Ishikawa (cell line): Measurements from ENCODE around the gene CCDC194.
A peak's percentile ranks its signal among the peaks of the same experiment; 100 is the strongest.

Experiments used
- CEBPB ChIP-seq: IDR thresholded peaks from 2 replicates; pipeline ENCODE4 v1.6.1; 2012
- CREB1 ChIP-seq: IDR thresholded peaks from 2 replicates; pipeline ENCODE4 v1.6.1; 2012; ENCODE audit warnings: low read depth
- EGR1 ChIP-seq: IDR thresholded peaks from 2 replicates; pipeline ENCODE4 v1.6.1; 2012
- EP300 ChIP-seq: IDR thresholded peaks from 2 replicates; pipeline ENCODE4 v1.6.1; 2012; ENCODE audit warnings: borderline replicate concordance
- FOXM1 ChIP-seq: IDR thresholded peaks from 2 replicates; pipeline ENCODE4 v1.6.1; 2012; ENCODE audit warnings: low read depth, borderline replicate concordance
- NFIC ChIP-seq: IDR thresholded peaks from 2 replicates; pipeline ENCODE4 v1.6.1; 2012
- RAD21 ChIP-seq: IDR thresholded peaks from 2 replicates; pipeline ENCODE4 v1.6.1; 2012; ENCODE audit warnings: low read depth
- TAF1 ChIP-seq: IDR thresholded peaks from 2 replicates; pipeline ENCODE4 v1.6.1; 2012; ENCODE audit warnings: low read depth, mild to moderate bottlenecking
- TCF12 ChIP-seq: IDR thresholded peaks from 2 replicates; pipeline ENCODE4 v1.6.1; 2012; ENCODE audit warnings: low read depth
- TEAD4 ChIP-seq: IDR thresholded peaks from 2 replicates; pipeline ENCODE4 v1.6.1; 2012
- YY1 ChIP-seq: IDR thresholded peaks from 2 replicates; pipeline ENCODE4 v1.6.1; 2012; ENCODE audit warnings: low read depth
- ZBTB7A ChIP-seq: IDR thresholded peaks from 2 replicates; pipeline ENCODE4 v1.6.1; 2012; ENCODE audit warnings: low read depth
- TF ChIP-seq, protein P1 (sequence below): IDR thresholded peaks from 2 replicates; pipeline ENCODE4 v1.6.1; 2012
- TF ChIP-seq, protein P2 (sequence below): IDR thresholded peaks from 2 replicates; pipeline ENCODE4 v1.6.1; 2012; ENCODE audit warnings: low read depth, mild to moderate bottlenecking
- TF ChIP-seq, protein P3 (sequence below): IDR thresholded peaks from 2 replicates; pipeline ENCODE4 v1.6.1; 2012

Gene CCDC194, protein sequence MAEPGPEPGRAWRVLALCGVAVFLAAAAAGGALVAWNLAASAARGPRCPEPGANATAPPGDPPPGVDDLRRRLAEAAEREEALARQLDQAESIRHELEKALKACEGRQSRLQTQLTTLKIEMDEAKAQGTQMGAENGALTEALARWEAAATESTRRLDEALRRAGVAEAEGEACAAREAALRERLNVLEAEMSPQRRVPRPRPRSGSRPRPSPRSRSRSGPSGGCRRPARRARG

DNA sequence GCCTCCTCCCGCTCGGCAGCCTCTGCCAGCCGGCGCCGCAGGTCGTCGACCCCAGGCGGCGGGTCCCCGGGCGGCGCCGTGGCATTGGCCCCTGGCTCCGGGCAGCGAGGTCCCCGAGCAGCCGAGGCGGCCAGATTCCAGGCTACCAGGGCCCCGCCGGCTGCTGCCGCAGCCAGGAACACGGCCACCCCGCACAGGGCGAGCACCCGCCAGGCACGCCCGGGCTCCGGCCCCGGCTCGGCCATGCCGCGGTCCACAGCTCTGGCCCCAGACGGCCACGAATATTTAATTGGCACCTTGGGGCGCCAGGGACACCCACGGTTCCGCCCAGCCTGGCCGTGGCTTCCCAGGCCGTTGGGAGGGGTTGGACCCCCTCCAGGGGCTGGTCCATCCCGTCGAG lies at the start of gene CCDC194:
TSS of gene CCDC194 (minus strand) at position 283 of the 400 bp plus-strand sequence. CDS start at position 245, 38 bp downstream.
- TF ChIP-seq TAF1 (no peak), EGR1 (no peak)

DNA sequence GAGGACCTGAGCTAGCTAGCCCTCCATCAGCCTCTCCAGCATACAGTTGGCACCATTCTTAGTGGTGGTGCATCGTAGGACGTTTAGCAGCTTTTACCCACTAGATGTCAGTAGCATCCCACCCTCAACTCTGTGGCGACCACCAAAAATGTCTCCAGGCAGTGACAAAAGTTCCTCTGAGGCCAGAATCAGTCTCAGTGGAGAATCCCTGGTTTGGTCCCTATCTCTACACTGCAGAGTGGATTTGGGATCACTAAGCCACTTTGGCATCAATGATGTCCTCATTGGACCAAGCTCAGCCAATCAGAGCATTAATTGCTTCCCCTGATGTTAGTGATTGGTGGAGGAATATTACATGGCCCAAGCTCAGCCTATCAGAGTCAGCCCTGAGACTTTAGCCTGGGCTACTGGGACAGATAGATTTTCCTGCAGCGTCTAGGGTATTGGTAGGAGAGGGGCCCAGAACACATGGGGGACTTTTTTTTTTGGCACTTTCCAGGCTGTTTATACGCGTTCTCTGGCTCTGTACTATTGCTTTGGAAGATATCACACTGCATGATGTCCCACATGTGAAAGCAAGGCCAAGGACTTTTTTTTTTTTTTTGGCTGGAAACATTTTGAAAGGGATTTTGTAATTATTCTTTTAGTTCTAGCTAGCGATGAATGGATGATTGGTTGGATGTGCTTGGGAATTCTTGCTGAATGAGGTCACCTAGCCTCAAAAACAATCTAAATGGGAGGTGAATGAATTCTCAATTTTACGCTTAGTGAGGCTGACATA lies 47.4 kb upstream of the CCDC194 start:
- TF ChIP-seq EP300 (peak; percentile 71), TCF12 (peak; percentile 66; the same call in 1 of the 2 replicates), TEAD4 (peak; percentile 88), FOXM1 (no peak), RAD21 (peak; percentile 58), NFIC (peak; percentile 33; the same call in 1 of the 2 replicates)
- TF ChIP-seq, protein P1, sequence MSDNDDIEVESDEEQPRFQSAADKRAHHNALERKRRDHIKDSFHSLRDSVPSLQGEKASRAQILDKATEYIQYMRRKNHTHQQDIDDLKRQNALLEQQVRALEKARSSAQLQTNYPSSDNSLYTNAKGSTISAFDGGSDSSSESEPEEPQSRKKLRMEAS, result no peak

DNA sequence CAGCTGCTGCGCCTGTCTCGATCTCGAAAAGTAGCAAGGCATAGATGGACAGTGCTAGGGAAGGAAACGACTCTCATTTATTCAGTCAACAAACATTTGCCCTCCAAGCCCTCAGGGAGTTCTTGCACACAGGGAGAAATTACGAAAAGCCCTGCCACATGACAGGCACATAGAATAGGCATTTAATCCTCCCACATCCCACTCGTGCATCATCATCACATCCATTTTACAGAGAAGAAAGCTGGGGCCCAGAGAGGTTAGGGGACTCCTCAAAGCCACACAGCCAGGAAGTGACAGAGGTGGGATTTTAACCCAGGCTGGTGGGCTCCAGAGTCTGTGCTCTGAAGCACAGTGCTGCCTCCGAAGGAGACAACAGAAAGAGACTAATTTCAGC lies 42.9 kb upstream of the CCDC194 start:
- TF ChIP-seq TAF1, result no peak

DNA sequence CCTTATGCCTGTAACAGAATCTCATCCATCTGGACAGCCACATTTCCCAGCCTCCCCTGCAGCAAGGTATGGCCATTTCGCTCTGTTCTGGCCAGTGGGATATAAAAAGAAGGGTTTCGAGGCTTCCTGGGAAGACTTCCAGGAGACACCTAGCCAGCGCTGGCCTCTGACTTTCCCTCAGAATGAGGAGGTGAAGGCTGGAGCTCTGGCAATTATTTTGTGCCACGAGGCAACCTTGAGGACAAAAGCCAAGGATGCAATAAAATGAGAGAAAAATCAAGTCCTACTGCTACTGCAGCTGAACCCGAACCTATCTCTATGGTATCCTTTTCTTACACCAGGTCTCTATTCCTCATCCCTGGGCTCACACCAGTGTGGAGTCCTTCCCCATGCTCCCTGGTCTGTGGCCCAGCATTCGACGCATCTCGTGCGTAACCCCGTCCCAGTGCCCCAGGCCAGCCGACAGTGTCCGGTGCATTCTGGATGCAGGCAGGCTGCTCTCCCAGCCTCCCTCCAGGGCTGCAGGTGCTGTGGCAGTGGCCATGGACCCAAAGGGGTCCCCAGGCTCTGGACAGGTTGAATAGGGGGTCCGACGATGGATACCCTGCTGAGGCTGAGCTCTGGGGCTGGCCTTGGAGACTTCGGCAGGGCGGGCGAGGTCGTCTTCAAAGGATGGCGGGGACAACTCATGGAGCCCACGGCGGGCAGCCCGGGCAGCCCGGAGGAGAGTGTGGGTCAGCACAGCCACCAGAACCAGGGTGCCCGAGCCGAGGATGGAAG lies 42.3 kb upstream of the CCDC194 start:
- TF ChIP-seq RAD21 (no peak), CREB1 (no peak), EP300 (no peak), TAF1 (no peak), CEBPB (no peak), YY1 (no peak), TEAD4 (no peak), NFIC (no peak), FOXM1 (no peak), TCF12 (no peak)
- TF ChIP-seq, protein P2, sequence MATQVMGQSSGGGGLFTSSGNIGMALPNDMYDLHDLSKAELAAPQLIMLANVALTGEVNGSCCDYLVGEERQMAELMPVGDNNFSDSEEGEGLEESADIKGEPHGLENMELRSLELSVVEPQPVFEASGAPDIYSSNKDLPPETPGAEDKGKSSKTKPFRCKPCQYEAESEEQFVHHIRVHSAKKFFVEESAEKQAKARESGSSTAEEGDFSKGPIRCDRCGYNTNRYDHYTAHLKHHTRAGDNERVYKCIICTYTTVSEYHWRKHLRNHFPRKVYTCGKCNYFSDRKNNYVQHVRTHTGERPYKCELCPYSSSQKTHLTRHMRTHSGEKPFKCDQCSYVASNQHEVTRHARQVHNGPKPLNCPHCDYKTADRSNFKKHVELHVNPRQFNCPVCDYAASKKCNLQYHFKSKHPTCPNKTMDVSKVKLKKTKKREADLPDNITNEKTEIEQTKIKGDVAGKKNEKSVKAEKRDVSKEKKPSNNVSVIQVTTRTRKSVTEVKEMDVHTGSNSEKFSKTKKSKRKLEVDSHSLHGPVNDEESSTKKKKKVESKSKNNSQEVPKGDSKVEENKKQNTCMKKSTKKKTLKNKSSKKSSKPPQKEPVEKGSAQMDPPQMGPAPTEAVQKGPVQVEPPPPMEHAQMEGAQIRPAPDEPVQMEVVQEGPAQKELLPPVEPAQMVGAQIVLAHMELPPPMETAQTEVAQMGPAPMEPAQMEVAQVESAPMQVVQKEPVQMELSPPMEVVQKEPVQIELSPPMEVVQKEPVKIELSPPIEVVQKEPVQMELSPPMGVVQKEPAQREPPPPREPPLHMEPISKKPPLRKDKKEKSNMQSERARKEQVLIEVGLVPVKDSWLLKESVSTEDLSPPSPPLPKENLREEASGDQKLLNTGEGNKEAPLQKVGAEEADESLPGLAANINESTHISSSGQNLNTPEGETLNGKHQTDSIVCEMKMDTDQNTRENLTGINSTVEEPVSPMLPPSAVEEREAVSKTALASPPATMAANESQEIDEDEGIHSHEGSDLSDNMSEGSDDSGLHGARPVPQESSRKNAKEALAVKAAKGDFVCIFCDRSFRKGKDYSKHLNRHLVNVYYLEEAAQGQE, result no peak
- TF ChIP-seq, protein P3, sequence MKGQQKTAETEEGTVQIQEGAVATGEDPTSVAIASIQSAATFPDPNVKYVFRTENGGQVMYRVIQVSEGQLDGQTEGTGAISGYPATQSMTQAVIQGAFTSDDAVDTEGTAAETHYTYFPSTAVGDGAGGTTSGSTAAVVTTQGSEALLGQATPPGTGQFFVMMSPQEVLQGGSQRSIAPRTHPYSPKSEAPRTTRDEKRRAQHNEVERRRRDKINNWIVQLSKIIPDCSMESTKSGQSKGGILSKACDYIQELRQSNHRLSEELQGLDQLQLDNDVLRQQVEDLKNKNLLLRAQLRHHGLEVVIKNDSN, result no peak
- TF ChIP-seq, protein P1, result no peak

DNA sequence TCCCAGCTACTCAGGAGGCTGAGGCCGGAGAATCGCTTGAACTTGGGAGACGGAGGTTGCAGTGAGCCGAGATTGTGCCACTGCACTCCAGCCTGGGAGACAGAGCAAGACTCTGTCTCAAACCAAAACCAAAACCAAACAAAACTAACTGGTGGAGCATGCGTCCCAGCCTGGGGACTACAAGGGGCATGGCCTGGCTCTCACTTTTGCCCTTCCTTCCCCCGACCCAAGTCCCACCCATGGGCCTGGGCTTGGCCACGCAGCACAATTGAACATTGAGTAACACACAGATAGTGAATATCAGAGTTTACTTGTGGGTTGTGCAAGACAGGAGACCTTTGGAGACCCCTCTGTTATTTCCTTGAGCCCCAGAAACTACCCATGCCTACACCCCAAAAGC lies 41.2 kb upstream of the CCDC194 start:
- TF ChIP-seq ZBTB7A (no peak), TEAD4 (no peak), EGR1 (no peak), EP300 (no peak), TAF1 (no peak), NFIC (no peak), TCF12 (no peak)
- TF ChIP-seq, protein P3, result no peak

DNA sequence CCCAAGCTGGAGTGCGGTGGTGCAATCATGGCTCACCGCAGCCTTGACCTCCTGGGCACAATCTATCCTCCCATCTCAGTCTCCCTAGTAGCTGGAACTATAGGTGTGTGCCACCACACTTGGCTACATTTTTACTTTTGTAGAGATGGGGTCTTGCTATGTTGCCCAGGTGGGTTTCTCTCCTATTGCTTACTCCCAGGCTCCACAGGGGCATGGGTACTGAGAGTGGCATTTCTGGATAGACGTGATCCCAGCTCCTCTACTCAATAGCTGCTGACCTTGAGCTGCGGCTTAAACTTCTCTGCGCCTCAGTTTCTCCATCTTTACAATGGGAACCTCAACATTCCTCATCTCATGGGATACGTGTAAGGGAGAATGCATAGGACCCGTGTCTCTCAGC lies 37.4 kb upstream of the CCDC194 start:
- TF ChIP-seq, protein P1, result no peak

DNA sequence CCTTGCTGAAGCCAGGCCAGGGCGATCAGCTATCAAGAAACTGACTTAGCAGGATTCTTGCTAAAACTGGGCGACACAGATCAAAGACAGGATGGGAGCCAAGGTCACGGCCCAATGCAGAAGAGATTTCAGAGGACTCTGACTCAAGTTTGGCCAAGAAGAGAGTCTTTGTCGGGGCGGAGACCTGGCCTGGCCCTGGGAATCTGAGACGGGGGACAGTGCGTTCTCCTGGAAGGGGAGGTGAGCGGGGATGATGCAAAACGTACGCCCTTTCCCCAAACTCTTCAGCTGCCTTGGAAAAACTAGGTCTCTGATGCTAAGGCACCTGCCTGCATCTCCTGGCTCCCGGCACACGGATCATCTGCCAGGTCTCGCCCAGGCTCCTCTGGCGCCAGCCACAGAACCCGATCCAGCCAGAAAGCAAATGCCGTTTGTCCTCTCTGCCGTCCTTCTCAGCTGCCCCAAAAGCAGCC lies 35.7 kb upstream of the CCDC194 start:
- TF ChIP-seq TAF1, result no peak
- TF ChIP-seq FOXM1, result no peak; the same call in 1 of the 2 replicates
- no peak for TF ChIP-seq RAD21
- TF ChIP-seq, protein P2, result no peak
- TF ChIP-seq CREB1, result no peak
- TF ChIP-seq, protein P3, result no peak
- peak; percentile 40 for TF ChIP-seq TEAD4
- peak; percentile 71 for TF ChIP-seq EP300
- TF ChIP-seq NFIC, result peak; percentile 86
- TF ChIP-seq TCF12, result peak; percentile 79
- no peak for TF ChIP-seq EGR1
- TF ChIP-seq YY1, result no peak
- TF ChIP-seq CEBPB, result 0 out of 2 replicates have a peak, but pooled peaks have one; percentile 1
- TF ChIP-seq, protein P1, result no peak
- no peak for TF ChIP-seq ZBTB7A
